ENCODE results near the gene EXPH5. TPM values are rescaled to one million over a fixed set of nuclear protein-coding genes. Genes with fewer than 3 reads are reported as not detected.

Gene EXPH5
- total RNA-seq, 1 donor from 2014 or later: 30.8 TPM

DNA sequence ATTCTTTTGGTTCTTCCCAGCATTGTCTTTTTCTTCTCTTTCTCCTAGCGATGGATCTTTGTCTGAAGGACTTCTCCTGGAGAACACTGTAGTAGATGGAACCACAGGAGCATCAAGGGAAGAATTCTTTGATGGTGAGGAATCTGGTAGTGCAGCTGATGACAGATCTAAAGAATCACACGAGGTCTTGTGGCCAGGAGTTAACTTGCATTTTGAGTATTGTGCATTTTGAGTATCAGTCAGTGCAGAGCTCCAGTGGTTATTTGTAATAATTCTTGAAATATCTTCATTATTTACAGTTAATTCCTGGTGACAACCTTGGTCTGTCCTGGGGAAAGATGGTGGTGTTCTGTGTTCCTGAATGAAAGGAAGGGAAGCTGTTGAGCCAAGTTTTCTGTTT, 80.9 kb downstream of the EXPH5 start:
- Histone ChIP-seq H3K4me1 (no peaks in the 10 kb centered on the region), H3K27me3 (no peaks in the 10 kb centered on the region), H3K36me3 (peaks cover 11% of the 10 kb centered on the region), H3K27ac (no peak overlapping the region), H3K4me3 (no peak overlapping the region), H3K9me3 (no peaks in the 10 kb centered on the region)
- intact Hi-C loops (cut with DNase I): no loop called here
- DNase-seq (no peak), ATAC-seq (no peak)
- no peak for TF ChIP-seq CTCF (IDR thresholded peaks at IDR 0.05)

- H3K27ac ChIP-seq: no peak overlapping the region
- no peaks in the 10 kb centered on the region for H3K27me3 ChIP-seq
- no peak for TF ChIP-seq CTCF (IDR thresholded peaks at IDR 0.05)
- H3K4me3 ChIP-seq: no peak overlapping the region
- H3K36me3 ChIP-seq: peaks cover 4% of the 10 kb centered on the region
- ATAC-seq: no peak
- no peaks in the 10 kb centered on the region for H3K9me3 ChIP-seq
- H3K4me1 ChIP-seq: no peaks in the 10 kb centered on the region
- no peak for DNase-seq
- intact Hi-C loops (cut with DNase I): no loop called here
These were observed 81.6 kb downstream of the EXPH5 start for GRCh38 chr11:108511851-108512474.

DNA sequence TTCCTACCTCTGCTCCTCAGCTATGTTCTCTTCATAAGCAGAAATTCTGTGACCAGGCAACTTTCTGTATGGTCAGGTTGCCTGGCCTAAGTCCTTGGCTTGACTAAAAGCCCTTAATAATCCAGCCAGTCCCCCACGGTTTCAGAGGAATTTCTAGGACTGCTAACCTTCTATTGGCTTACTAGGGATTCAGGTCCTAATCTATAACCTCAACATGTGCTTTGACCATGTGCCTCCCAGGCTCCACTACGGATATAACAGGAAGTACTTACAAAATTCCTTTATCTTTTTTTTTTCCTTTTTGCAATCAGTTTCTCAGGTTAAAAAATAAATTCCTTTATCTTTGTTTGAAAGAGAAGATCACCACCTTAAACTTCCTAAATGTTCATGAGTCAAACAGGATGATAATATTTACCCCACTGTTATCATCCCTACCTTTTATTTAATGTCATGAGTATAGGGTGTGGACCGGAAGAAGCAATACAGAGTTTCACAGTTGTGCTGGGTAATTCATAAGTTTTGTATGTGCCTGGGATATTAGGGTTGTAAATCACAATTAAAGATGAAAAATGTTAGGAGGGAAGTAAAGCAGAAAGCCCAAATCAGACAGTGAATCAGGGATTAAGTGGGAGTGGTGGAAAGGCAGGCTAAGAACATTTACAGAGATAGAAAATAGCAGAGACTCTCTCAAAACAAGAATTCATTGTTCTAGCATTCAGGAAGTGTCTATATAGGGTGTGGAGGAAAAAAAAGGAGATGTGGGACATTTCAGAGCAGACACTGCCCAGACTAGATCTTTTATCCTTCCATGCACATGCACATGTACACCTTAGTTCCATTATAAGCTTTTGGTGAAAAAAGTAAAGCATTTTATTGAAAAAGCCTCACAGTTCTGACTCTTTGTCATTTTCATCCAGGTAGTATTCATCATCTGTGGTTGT, 84.6 kb downstream of the EXPH5 start:
- ATAC-seq: no peak
- H3K36me3 ChIP-seq: no peaks in the 10 kb centered on the region
- H3K27ac ChIP-seq: no peak overlapping the region
- H3K4me1 ChIP-seq: no peaks in the 10 kb centered on the region
- no peaks in the 10 kb centered on the region for H3K27me3 ChIP-seq
- H3K4me3 ChIP-seq: no peak overlapping the region
- no peak for DNase-seq
- H3K9me3 ChIP-seq: no peaks in the 10 kb centered on the region
- TF ChIP-seq CTCF (IDR thresholded peaks at IDR 0.05): no peak
- intact Hi-C loops (cut with DNase I): no loop called here

DNA sequence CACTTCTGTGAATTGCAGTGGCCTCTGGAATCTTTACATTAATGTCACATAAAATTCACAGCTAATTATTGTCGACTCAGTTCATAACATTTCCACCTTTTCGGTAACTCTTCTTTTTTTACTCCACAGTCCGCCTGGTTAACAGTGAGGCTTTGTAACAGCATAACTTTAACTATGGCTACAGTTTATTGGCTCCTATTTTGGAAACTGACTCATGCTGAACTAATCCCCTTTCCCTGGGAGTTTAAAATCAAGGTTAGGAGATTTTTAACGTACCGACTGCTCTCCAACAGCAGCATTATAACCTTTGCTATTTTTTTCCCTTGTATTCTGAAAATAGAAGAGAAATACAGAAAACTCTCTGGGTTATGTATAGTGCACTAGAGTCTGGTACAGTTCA, 92.2 kb downstream of the EXPH5 start:
- DNase-seq (no peak), ATAC-seq (no peak)
- intact Hi-C loops (cut with DNase I): no loop called here
- no peaks in the 10 kb centered on the region for H3K9me3 ChIP-seq
- no peak overlapping the region for H3K27ac ChIP-seq
- no peaks in the 10 kb centered on the region for H3K27me3 ChIP-seq
- H3K36me3 ChIP-seq: no peaks in the 10 kb centered on the region
- TF ChIP-seq CTCF (IDR thresholded peaks at IDR 0.05): no peak
- H3K4me3 ChIP-seq: no peak overlapping the region
- no peaks in the 10 kb centered on the region for H3K4me1 ChIP-seq

- Histone ChIP-seq H3K27me3 (no peaks in the 10 kb centered on the region), H3K4me1 (no peaks in the 10 kb centered on the region), H3K36me3 (no peaks in the 10 kb centered on the region), H3K9me3 (no peaks in the 10 kb centered on the region), H3K4me3 (no peak overlapping the region), H3K27ac (no peak overlapping the region)
- ATAC-seq (no peak), DNase-seq (no peak)
- intact Hi-C loops (cut with DNase I): no loop called here
- no peak for TF ChIP-seq CTCF (IDR thresholded peaks at IDR 0.05)
These were observed 92.8 kb downstream of the EXPH5 start for GRCh38 chr11:108500721-108501120.

Data from upper lobe of right lung (tissue), 1 donor.